Prostate gland (tissue), 2 donors: ENCODE data around the gene DAD1.

Source experiments
- CTCF ChIP-seq, 4 experiments: fragments of 200-600 bp in 2 of 4; fragments of 450-650 bp in 2 of 4; sonication (generic) in 2 of 4; IDR thresholded peaks; 1 replicate in 3 of 4; 2 replicates in 1 of 4; pipeline ENCODE4 v1.5.1; 2016 to 2019; ENCODE audit warnings: antibody characterized with exemption in 4 of 4, mild to moderate bottlenecking in 2 of 4, moderate library complexity in 2 of 4
- POLR2A ChIP-seq: fragments of 450-650 bp; IDR thresholded peaks from one replicate; pipeline ENCODE4 v1.6.1; 2016; ENCODE audit warnings: antibody characterized with exemption, mild to moderate bottlenecking

- TF ChIP-seq CTCF (IDR thresholded peaks at IDR 0.05): no peak
- no peak for TF ChIP-seq POLR2A
Observed at GRCh38 chr14:22601996-22602395, 13.0 kb upstream of the DAD1 start.
